Nephron progenitor cell (in vitro differentiated cells): ENCODE results near the gene STAT6.

Source experiments
- DNase-seq: peaks from one replicate; pipeline ENCODE4 v3.0.0; 2021
- H3K27ac Mint-ChIP-seq: 2 replicates; pipeline ENCODE4 v1.8.0; 2021; ENCODE audit warnings: mild to moderate bottlenecking, moderate library complexity, mixed read lengths
- H3K27me3 Mint-ChIP-seq: 2 replicates; pipeline ENCODE4 v1.8.0; 2021; ENCODE audit warnings: mild to moderate bottlenecking, low read depth, mixed read lengths; ENCODE audit not compliant: poor library complexity
- H3K36me3 Mint-ChIP-seq: 2 replicates; pipeline ENCODE4 v1.8.0; 2021; ENCODE audit warnings: low read depth, mixed read lengths
- H3K4me1 Mint-ChIP-seq: 2 replicates; pipeline ENCODE4 v1.8.0; 2021; ENCODE audit warnings: mixed read lengths
- H3K4me3 Mint-ChIP-seq: 2 replicates; pipeline ENCODE4 v1.8.0; 2021; ENCODE audit warnings: mild to moderate bottlenecking, moderate library complexity, mixed read lengths
- H3K9me3 Mint-ChIP-seq: 2 replicates; pipeline ENCODE4 v1.8.0; 2021; ENCODE audit warnings: mild to moderate bottlenecking, moderate library complexity, mixed read lengths
- TF ChIP-seq, protein P1 (sequence below): fragments of 200-600 bp; sonication (generic); IDR thresholded peaks from 2 replicates; pipeline ENCODE4 v1.5.0; 2021; ENCODE audit warnings: antibody characterized with exemption

Gene STAT6

DNA sequence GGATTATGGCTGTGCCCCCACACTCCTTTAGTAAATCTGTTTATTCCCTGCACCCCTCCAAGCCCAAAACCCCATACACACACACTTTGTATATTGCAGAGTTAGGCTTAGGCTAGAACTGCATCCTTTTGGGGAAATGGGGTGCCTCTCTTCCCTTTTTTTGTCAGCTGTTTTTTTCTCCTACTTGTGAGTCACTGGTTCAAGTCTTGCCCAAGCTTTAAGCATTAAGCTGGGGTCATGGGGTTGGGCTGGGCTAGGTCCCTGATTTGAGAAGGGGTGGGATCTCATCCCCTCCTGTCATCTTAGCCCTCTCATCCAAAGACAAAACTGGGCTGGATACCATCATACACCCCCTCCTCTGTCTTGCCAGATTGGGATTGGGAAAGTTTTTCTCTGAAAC is 18.7 kb upstream of the STAT6 start:
- DNase-seq = no peak
- no peak overlapping the region for H3K27ac Mint-ChIP-seq
- H3K4me3 Mint-ChIP-seq = peak overlapping the region; percentile 90
- peaks cover 70% of the 10 kb centered on the region for H3K4me1 Mint-ChIP-seq
- H3K36me3 Mint-ChIP-seq = no peaks in the 10 kb centered on the region
- TF ChIP-seq, protein P1, sequence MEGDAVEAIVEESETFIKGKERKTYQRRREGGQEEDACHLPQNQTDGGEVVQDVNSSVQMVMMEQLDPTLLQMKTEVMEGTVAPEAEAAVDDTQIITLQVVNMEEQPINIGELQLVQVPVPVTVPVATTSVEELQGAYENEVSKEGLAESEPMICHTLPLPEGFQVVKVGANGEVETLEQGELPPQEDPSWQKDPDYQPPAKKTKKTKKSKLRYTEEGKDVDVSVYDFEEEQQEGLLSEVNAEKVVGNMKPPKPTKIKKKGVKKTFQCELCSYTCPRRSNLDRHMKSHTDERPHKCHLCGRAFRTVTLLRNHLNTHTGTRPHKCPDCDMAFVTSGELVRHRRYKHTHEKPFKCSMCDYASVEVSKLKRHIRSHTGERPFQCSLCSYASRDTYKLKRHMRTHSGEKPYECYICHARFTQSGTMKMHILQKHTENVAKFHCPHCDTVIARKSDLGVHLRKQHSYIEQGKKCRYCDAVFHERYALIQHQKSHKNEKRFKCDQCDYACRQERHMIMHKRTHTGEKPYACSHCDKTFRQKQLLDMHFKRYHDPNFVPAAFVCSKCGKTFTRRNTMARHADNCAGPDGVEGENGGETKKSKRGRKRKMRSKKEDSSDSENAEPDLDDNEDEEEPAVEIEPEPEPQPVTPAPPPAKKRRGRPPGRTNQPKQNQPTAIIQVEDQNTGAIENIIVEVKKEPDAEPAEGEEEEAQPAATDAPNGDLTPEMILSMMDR = no peak
- H3K9me3 Mint-ChIP-seq = no peaks in the 10 kb centered on the region
- H3K27me3 Mint-ChIP-seq = peaks cover 19% of the 10 kb centered on the region

DNA sequence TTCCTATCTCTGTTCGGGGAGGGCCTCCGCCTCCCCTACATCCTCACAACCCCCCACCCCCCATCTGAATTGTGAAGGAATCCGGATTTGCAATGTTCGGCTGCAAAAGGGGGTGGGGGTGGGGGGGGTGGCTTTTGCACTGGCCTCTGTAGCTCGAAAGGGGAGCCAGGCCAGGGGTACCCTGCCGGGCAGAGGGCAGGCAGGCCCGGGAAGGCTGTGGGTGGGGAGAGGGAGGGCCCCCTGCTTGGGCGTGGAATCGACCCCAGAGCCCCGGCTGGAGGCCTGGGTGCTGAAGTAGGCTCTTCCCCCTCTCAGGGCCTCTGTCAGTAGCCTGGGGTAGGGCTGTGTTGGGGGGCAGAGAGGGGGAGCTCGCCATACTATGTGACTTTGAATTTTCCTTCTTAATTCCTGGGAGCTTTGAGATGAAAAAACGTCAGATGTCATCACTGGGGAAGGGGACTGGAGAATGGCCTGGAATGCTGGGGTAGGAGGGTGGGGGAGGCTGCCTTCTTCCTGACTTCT is 18.2 kb upstream of the STAT6 start:
- peaks cover 65% of the 10 kb centered on the region for H3K4me1 Mint-ChIP-seq
- peak; percentile 29 for DNase-seq
- H3K27me3 Mint-ChIP-seq = peaks cover 23% of the 10 kb centered on the region
- H3K9me3 Mint-ChIP-seq = no peaks in the 10 kb centered on the region
- TF ChIP-seq, protein P1 = no peak
- H3K27ac Mint-ChIP-seq = no peak overlapping the region
- H3K4me3 Mint-ChIP-seq = peak overlapping the region; percentile 90
- H3K36me3 Mint-ChIP-seq = no peaks in the 10 kb centered on the region

DNA sequence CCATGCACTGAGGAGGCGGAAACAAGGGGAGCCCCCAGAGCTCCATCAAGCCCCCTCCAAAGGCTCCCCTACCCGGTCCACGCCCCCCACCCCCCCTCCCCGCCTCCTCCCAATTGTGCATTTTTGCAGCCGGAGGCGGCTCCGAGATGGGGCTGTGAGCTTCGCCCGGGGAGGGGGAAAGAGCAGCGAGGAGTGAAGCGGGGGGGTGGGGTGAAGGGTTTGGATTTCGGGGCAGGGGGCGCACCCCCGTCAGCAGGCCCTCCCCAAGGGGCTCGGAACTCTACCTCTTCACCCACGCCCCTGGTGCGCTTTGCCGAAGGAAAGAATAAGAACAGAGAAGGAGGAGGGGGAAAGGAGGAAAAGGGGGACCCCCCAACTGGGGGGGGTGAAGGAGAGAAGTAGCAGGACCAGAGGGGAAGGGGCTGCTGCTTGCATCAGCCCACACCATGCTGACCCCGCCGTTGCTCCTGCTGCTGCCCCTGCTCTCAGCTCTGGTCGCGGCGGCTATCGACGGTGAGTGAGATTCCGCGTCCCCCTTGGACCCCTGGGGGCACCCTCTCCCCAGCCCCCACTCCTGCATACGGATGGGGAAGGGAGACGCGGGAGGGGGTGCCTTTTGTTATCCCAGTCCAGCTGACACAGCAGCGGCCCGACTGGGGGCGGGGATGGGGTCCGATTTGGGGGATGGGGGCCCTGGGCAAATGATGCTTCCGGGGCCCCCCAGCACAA is 17.5 kb upstream of the STAT6 start:
- H3K36me3 Mint-ChIP-seq = no peaks in the 10 kb centered on the region
- DNase-seq = peak; percentile 42
- TF ChIP-seq, protein P1 = no peak
- H3K4me3 Mint-ChIP-seq = peak overlapping the region; percentile 90
- H3K9me3 Mint-ChIP-seq = no peaks in the 10 kb centered on the region
- peaks cover 58% of the 10 kb centered on the region for H3K4me1 Mint-ChIP-seq
- no peak overlapping the region for H3K27ac Mint-ChIP-seq
- peaks cover 30% of the 10 kb centered on the region for H3K27me3 Mint-ChIP-seq

DNA sequence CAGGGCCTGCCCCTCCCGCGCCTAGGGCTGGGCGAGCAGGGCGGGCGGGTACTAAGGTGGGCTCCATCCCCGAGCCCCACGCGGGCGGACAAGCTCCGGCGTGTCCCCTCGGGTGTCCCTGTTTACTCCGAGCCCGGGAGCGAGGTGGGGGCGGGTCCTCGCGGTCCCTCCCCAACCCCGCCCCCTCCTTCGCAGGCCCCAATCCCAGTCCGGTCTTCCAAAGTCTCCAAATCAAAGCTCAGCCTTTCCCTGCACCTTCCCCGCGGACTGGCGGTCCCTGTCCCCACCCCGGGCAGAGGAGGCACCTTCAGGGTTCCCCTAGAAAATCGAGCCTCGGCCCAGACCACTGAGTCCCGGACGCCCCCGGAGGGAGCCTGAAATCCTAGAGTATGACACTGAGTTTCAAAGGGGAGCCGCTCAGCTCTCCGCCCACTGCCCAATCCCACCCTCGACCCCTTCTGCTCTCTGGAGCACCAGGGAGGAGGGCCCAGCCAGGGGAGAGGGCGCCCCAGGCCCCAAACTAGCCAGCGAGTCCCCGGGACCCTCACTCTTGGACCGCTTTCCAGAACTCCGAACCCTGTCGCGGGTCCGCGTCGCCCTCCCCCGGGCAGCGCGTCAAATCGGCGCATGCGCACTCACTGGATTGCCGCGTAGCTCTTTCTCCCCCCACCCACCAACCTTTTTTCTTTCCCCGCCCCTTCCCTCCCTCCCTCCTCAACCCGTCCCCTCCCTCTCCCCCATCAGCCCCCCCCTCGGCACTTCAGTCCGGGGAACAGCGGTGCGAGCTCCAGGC is 16.8 kb upstream of the STAT6 start, which contains the start of gene LRP1:
Gene LRP1, plus strand, starts transcription at position 758 of the 793 bp plus-strand sequence. CDS start 482 bp downstream, outside the sequence.
- Mint-ChIP-seq H3K9me3 (no peaks in the 10 kb centered on the region), H3K4me3 (peak within 1 kb of the TSS; percentile 90), H3K4me1 (peaks cover 50% of the 10 kb centered on the region), H3K27ac (peak within 1 kb of the TSS; percentile 94), H3K27me3 (peaks cover 33% of the 10 kb centered on the region), H3K36me3 (no peaks in the 10 kb centered on the region)
- peak; percentile 83 for DNase-seq
- TF ChIP-seq, protein P1 = no peak

DNA sequence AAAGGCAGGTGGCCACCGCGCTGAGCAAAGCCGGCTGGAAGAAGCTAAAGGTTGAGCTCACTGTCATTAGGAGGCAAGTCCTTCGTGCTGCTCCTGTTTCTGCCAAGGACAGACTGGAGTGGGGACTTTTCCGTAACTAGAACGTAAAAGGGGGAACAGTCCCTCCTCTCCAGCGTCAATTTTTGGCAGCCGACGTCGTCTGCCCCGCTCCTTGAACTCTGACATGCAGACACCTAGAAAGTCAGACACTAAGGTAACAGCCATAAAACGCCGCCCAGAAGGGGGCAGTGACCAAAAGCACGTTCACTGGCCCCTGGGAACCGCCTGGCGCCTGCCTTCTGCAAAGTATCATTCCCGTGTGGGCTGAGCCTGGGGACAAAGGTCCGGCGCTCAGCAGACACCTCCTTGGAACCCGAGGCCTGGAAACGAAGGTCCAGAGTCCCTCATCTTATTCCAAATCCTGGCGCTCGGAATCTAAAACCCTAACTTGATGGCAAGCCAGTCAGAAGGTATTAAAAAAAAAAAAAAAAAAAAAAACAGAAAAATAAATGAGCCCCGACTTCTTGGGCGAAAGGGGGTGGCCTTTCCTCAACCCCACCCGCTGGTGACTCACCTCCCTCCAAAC is 16.1 kb upstream of the STAT6 start:
- DNase-seq = peak; percentile 68
- TF ChIP-seq, protein P1 = no peak
- Mint-ChIP-seq H3K27me3 (peaks cover 33% of the 10 kb centered on the region), H3K27ac (peak overlapping the region; percentile 92), H3K4me1 (peaks cover 43% of the 10 kb centered on the region), H3K36me3 (no peaks in the 10 kb centered on the region), H3K9me3 (peaks cover 4% of the 10 kb centered on the region), H3K4me3 (peak overlapping the region; percentile 90)
